Panc1 (cell line): ENCODE results near the gene ARID1A.

Experiments used
- CTCF ChIP-seq: fragments of 450-650 bp; IDR thresholded peaks from 2 replicates; pipeline ENCODE4 v1.5.1; 2017; ENCODE audit warnings: mild to moderate bottlenecking
- POLR2AphosphoS5 ChIP-seq: IDR thresholded peaks from 2 replicates; pipeline ENCODE4 v1.6.1; 2012; ENCODE audit warnings: mild to moderate bottlenecking, low read depth, low read length, moderate library complexity
- SIN3A ChIP-seq: IDR thresholded peaks from 2 replicates; pipeline ENCODE4 v1.6.1; 2012; ENCODE audit warnings: low read depth, mild to moderate bottlenecking, low read length, moderate library complexity, borderline replicate concordance; ENCODE audit not compliant: insufficient read depth

- TF ChIP-seq CTCF (no peak), POLR2AphosphoS5 (peak; percentile 35), SIN3A (no peak)
Observed at GRCh38 chr1:26743426-26744059, 47.7 kb downstream of the ARID1A start.
